ENCODE results near the gene PPP4R2. TPM values are rescaled to one million over a fixed set of nuclear protein-coding genes. Genes with fewer than 3 reads are reported as not detected.

The PPP4R2 gene
- total RNA-seq, 1 donor from 2014 or later: 33.0 TPM

- no peak overlapping the region for H3K4me3 ChIP-seq (ENCODE audit: low read depth, low read length)
- peak; percentile 74 for TF ChIP-seq CTCF (conservative IDR thresholded peaks at IDR 0.05; ENCODE audit: low read depth, low read length)
- no peak for DNase-seq (ENCODE audit: low read depth)
Observed at GRCh38 chr3:73086071-73086494, 89.5 kb downstream of the PPP4R2 start.

- TF ChIP-seq CTCF (conservative IDR thresholded peaks at IDR 0.05; ENCODE audit: low read depth, low read length): peak; percentile 17
- no peak overlapping the region for H3K4me3 ChIP-seq (ENCODE audit: low read depth, low read length)
- no peak for DNase-seq (ENCODE audit: low read depth)
Observed at GRCh38 chr3:73094129-73094528, 97.5 kb downstream of the PPP4R2 start.

- H3K4me3 ChIP-seq (ENCODE audit: low read depth, low read length): no peak overlapping the region
- no peak for DNase-seq (ENCODE audit: low read depth)
- TF ChIP-seq CTCF (conservative IDR thresholded peaks at IDR 0.05; ENCODE audit: low read depth, low read length): no peak
Observed at GRCh38 chr3:73094951-73095350, 98.3 kb downstream of the PPP4R2 start.

- DNase-seq (ENCODE audit: low read depth): no peak
- no peak overlapping the region for H3K4me3 ChIP-seq (ENCODE audit: low read depth, low read length)
- no peak for TF ChIP-seq CTCF (conservative IDR thresholded peaks at IDR 0.05; ENCODE audit: low read depth, low read length)
Observed at GRCh38 chr3:73096169-73096568, 99.6 kb downstream of the PPP4R2 start.

- no peak for TF ChIP-seq CTCF (conservative IDR thresholded peaks at IDR 0.05; ENCODE audit: low read depth, low read length)
- H3K4me3 ChIP-seq (ENCODE audit: low read depth, low read length): no peak overlapping the region
- no peak for DNase-seq (ENCODE audit: low read depth)
Observed at GRCh38 chr3:73098026-73098425, 101.4 kb downstream of the PPP4R2 start.

- no peak overlapping the region for H3K4me3 ChIP-seq (ENCODE audit: low read depth, low read length)
Observed at GRCh38 chr3:73098873-73099272, 102.3 kb downstream of the PPP4R2 start.

More at GRCh38 chr3:73098873-73099272, 102.3 kb downstream of the PPP4R2 start:
- TF ChIP-seq CTCF (conservative IDR thresholded peaks at IDR 0.05; ENCODE audit: low read depth, low read length): no peak
- DNase-seq (ENCODE audit: low read depth): no peak
